Limb (tissue), 2 donors: Measurements from ENCODE around the gene SF3B6.
"Not testable (repeated sequence)": the region's sequence is repeated elsewhere in the genome, so short reads cannot be mapped to it uniquely, and the experiment has no call there.

Source experiments
- DNase-seq, 2 donors: peaks; one replicate each; pipeline ENCODE4 v3.0.0-alpha.2; 2016; ENCODE audit errors: extremely low spot score in 2 of 2

SF3B6 gene, protein sequence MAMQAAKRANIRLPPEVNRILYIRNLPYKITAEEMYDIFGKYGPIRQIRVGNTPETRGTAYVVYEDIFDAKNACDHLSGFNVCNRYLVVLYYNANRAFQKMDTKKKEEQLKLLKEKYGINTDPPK

GRCh38 chr2:24075915-24076848 lies at the start of gene SF3B6:
Gene SF3B6 (minus strand): TSS chr2:24076326. CDS start chr2:24076229, 97 bp downstream.
- peak; percentile 97 for DNase-seq

GRCh38 chr2:24123922-24124580 lies 47.9 kb upstream of the SF3B6 start:
- DNase-seq, result peak in 1 of 2 donors; percentile 47

DNA sequence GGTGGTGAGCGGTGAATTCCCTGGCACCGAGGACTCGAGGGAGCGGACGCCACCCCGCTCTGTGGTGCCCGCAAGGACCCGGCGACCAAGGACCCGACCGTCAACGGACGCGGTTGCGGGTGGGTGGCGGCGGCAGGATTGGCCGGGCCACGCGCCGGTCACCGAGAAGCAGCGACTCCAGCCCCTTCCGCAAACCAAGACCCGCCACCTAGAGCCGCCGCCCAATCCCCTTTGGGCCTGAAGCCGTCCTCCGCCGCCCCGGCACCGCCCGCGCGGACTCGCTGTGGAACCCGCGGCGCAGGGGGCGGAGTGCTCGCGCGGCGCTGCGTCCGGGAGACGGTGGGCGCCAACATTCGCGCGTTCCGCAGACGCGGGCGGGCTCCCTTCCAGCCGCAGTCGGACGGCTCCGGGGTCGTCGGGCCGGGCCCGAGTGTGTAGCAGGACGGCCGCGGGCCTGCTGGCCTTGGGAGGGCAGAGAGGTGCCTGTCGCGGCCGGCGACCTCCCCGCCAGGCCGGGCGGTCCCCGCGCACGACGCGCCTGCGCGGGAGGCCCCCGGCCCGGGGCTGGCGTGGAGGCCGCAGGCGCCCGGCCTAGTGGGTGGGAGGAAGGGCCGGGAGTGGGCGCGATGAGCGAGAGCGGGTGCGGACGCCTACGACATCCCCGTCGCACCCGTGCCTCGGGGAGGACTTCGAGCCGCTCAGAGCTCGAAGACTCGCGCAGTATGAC lies 47.2 kb upstream of the SF3B6 start, which contains the start of the genes FAM228B and PFN4:
TSS of gene FAM228B (plus strand) at position 275 of the 727 bp plus-strand sequence. CDS start 893 bp downstream, outside the sequence.
TSS of gene PFN4 (minus strand) at position 140 of the 727 bp plus-strand sequence. CDS start 799 bp downstream, outside the sequence.
- peak; percentile 66 to 86 for DNase-seq

GRCh38 chr2:24122366-24123194 lies 46.5 kb upstream of the SF3B6 start:
- DNase-seq, result no peak

DNA sequence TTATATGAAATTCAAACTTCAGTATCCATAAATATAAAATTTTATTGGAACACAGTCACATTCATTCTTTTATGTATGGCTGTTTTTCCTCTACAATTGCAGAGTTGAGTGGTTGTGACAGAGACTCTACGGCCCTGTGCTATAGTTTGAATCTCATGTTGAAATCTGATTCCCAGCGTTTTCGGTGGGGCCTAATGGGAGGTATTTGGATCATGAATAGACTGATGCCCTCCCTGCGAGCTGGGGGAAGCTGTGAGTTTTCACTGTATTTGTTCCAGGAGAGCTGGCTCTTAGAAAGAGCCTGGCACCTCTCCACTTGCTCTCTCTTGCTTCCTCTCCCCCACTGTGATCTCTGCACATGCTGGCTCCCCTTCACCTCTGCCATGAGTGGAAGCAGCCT lies 45.3 kb upstream of the SF3B6 start:
- peak; percentile 49 to 56 for DNase-seq

DNA sequence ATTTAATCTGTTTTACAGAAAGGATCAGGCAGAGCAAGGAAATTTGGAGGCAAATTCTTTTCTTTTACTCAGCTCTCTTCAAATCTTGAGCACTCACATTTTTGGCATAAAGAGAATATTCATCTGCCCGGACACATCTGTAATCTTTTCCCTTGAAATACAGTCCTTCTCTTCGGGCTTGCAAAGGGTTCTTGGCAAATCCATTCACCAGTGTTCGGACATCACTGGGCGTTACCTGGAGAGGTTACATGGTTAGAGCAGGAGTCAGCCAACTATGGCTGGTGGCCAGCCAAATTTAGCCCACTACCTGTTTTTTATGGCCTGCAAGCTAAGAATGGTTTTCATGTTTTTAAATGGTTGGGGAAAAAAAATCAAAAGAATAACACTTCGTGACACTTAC lies 44.9 kb upstream of the SF3B6 start:
- peak; percentile 43 to 70 for DNase-seq

- no peak for DNase-seq
These were observed 41.8 kb upstream of the SF3B6 start for GRCh38 chr2:24117902-24118301.

- DNase-seq, result no peak
These were observed 38.9 kb upstream of the SF3B6 start for GRCh38 chr2:24115057-24115456.

GRCh38 chr2:24111407-24111901 lies 35.3 kb upstream of the SF3B6 start:
- DNase-seq, result no peak

- DNase-seq, result no peak
These were observed 34.7 kb upstream of the SF3B6 start for GRCh38 chr2:24110660-24111303.

DNA sequence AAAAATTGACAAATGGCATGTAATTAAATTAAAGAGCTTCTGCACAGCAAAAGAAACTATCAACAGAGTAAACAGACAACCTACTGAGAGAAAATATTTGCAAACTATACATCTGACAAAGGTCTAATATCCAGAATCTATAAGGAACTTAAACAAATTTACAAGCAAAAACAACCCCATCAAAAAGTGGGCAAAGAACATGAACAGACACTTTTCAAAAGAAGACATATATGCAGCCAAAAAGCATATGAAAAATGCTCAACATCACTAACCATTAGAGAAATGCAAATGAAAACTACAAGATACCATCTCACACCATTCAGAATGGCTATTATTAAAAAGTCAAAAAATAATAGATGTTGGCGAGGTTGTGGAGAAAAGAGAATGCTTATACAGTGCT lies 33.3 kb upstream of the SF3B6 start:
- DNase-seq, result not testable (repeated sequence)

DNA sequence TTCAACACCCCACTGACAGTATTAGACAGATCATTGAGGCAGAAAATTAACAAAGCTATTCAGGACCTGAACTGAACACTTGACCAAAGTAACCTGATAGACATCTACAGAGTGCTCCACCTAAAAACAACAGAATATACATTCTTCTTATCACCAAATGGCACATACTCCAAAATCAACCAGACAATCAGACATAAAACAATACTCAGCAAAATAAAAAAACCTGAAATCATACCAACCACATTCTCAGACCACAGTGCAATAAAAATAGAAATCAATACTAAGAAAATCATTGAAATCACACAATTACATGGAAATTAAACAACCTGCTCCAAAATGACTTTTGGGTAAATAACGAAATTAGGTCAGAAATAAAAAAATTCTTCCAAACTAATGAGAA lies 31.2 kb upstream of the SF3B6 start:
- DNase-seq, result no peak

- DNase-seq, result no peak
These were observed 30.7 kb upstream of the SF3B6 start for GRCh38 chr2:24106786-24107185.

- no peak for DNase-seq
These were observed 29.7 kb upstream of the SF3B6 start for GRCh38 chr2:24105816-24106215.

DNA sequence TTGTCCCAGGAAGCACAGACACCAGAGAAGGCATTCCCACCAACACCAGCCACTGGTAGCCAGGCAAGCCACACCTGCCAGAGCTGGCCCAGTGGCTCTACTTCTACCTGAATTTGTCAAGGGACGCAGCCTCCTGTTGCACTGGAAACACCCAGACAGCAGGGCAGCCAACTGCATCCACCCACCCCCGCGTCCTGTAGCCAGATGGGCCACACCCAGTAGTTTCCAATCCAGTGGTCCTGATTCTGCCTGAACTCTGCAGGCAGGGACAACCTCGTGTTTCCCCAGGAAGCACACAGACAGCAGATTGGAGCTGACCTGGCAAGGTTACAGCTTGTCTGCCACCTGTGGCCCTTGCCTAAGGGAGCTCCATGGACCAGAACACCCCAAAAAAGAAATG lies 28.8 kb upstream of the SF3B6 start:
- no peak for DNase-seq

DNA sequence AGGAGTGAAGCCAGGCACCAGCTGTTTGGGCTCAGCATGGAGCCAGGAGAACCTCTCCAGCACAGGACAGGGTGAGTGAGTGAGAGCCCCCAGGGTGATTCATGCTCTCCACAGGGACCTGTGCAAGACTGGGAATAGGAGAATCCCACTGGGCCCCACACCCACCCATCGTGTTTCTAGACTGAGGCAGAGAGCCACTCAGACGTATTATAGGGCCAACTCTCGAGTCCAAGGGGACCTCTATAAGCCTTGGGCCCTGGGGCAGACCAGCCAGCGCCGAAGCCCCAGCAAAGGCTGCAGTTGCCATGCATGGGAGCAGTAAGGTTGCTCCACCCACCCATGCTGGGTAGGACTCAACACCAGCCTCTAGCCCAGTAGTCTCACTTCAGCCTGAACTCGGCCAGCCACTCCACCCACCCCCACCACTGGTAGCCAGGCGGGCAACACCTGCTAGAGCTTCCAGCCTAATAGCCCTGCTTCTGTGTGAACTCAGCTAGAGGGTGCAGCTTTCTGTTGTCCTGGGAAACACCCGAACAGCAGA lies 28.1 kb upstream of the SF3B6 start:
- DNase-seq, result no peak

DNA sequence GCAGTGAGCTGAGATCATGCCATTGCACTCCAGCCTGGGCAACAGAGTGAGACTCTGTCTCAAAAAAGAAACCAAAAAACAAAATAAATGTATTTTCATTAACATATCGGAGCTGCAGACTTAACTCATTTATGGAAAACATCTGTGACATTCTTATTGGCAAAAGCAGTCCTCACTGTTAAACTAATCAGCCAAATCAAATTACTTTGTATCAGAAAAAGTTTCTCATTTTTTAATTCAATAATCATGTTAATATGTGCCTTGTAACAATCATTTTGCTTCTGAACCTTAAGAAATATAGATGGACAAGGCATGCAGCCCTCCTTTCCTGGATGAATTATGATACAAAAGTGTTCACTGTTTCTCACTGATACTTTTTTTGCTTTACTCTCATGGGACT lies 26.6 kb upstream of the SF3B6 start:
- no peak for DNase-seq

DNA sequence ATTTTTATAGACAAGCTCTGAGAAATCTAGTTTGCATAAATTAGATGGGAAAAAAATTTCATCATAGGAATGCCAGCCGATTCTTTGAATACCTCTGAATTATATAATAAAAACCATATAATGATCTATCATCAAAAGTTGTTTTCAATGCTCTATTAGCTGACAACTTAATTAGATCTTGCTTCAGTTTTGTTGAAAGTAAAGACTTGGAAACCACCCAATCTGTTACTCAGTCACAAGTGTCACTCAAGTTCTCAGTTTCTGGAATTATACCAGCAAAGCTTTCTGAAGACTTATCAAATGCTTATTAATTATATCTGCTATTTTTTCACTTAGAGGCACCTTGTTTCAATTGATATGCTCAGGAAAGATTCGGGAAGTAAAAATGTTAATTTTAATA lies 25.9 kb upstream of the SF3B6 start:
- DNase-seq, result no peak

DNA sequence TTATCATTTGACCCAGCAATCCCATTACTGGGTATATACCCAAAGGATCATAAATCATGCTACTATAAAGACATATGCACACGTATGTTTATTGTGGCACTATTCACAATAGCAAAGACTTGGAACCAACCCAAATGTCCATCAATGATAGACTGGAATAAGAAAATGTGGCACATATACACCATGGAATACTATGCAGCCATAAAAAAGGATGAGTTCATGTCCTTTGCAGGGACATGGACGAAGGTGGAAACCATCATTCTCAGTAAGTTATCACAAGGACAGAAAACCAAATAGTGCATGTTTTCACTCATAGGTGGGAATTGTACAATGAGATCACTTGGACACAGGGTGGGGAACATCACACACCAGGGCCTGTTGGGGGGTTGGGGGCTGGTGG lies 24.6 kb upstream of the SF3B6 start:
- DNase-seq, result not testable (repeated sequence)
